HepG2 (cell line): ENCODE data around the gene MAPK6. TPM values are rescaled to one million over a fixed set of nuclear protein-coding genes. Genes with fewer than 3 reads are reported as not detected.
A peak's percentile ranks its signal among the peaks of the same experiment; 100 is the strongest.

Experiments used
- ATAD3A ChIP-seq: sonication (generic); formaldehyde crosslinking; IDR thresholded peaks from 2 replicates; pipeline ENCODE4 v1.4.0; 2020; ENCODE audit warnings: missing genetic modification reagents
- CEBPB ChIP-seq: IDR thresholded peaks from 2 replicates; pipeline ENCODE4 v1.6.1; 2011; ENCODE audit warnings: low read depth, low read length, improper control_type of control experiment, borderline replicate concordance
- CENPBD1 ChIP-seq: sonication (generic); formaldehyde crosslinking; IDR thresholded peaks from 2 replicates; pipeline ENCODE4 v1.8.0; 2022; ENCODE audit warnings: missing genetic modification reagents, low read depth, mild to moderate bottlenecking, borderline replicate concordance
- CHCHD3 ChIP-seq: sonication (generic); formaldehyde crosslinking; IDR thresholded peaks from 2 replicates; pipeline ENCODE4 v1.8.0; 2022; ENCODE audit warnings: mild to moderate bottlenecking, missing genetic modification reagents, moderate library complexity
- ELF1 ChIP-seq: sonication (generic); formaldehyde crosslinking; IDR thresholded peaks from 2 replicates; pipeline ENCODE4 v1.4.0; 2020; ENCODE audit warnings: missing genetic modification reagents
- HNF4A ChIP-seq: sonication (generic); formaldehyde crosslinking; IDR thresholded peaks from 2 replicates; pipeline ENCODE4 v1.4.0; 2020; ENCODE audit warnings: missing genetic modification reagents
- KAT7 ChIP-seq: IDR thresholded peaks from 2 replicates; pipeline ENCODE4 v1.6.1; 2018; ENCODE audit warnings: borderline replicate concordance, missing compliant biosample characterization
- MLXIP ChIP-seq: sonication (generic); formaldehyde crosslinking; IDR thresholded peaks from 2 replicates; pipeline ENCODE4 v1.9.0; 2021; ENCODE audit warnings: missing genetic modification reagents, borderline replicate concordance
- PLSCR1 ChIP-seq: sonication (generic); formaldehyde crosslinking; IDR thresholded peaks from 2 replicates; pipeline ENCODE4 v1.5.0; 2020; ENCODE audit warnings: missing genetic modification reagents, mild to moderate bottlenecking, borderline replicate concordance
- RXRB ChIP-seq: IDR thresholded peaks from 2 replicates; pipeline ENCODE4 v1.6.1; 2016; ENCODE audit warnings: borderline replicate concordance, missing genetic modification reagents, missing compliant biosample characterization
- SSRP1 ChIP-seq: IDR thresholded peaks from 2 replicates; pipeline ENCODE4 v1.6.1; 2016; ENCODE audit warnings: control low read depth
- THAP9 ChIP-seq: sonication (generic); formaldehyde crosslinking; IDR thresholded peaks from 2 replicates; pipeline ENCODE4; 2020; ENCODE audit warnings: missing genetic modification reagents, mild to moderate bottlenecking, borderline replicate concordance
- YEATS2 ChIP-seq: sonication (generic); formaldehyde crosslinking; IDR thresholded peaks from 2 replicates; pipeline ENCODE4 v1.4.0; 2020; ENCODE audit warnings: missing genetic modification reagents, borderline replicate concordance
- ZNF280D ChIP-seq: sonication (generic); formaldehyde crosslinking; IDR thresholded peaks from 2 replicates; pipeline ENCODE4 v1.5.1; 2020; ENCODE audit warnings: mild to moderate bottlenecking, missing genetic modification reagents
- ZNF598 ChIP-seq: sonication (generic); formaldehyde crosslinking; IDR thresholded peaks from 2 replicates; pipeline ENCODE4 v1.5.1; 2020; ENCODE audit warnings: mild to moderate bottlenecking, missing genetic modification reagents, borderline replicate concordance
- ZNF605 ChIP-seq: sonication (generic); formaldehyde crosslinking; IDR thresholded peaks from 2 replicates; pipeline ENCODE4 v1.8.0; 2022; ENCODE audit warnings: mild to moderate bottlenecking, missing genetic modification reagents
- ZNF614 ChIP-seq: IDR thresholded peaks from 2 replicates; pipeline ENCODE4 v1.6.1; 2018; ENCODE audit warnings: missing biosample characterization, missing genetic modification reagents, inconsistent platforms, borderline replicate concordance
- ZSCAN30 ChIP-seq: sonication (generic); formaldehyde crosslinking; IDR thresholded peaks from 2 replicates; pipeline ENCODE4 v1.5.0; 2020; ENCODE audit warnings: mild to moderate bottlenecking, missing genetic modification reagents
- polyA plus RNA-seq, 8 experiments: library from polyadenylated mRNA; depleted of rRNA in 3 of 8; stranded (reverse) in 7 of 8; unstranded in 1 of 8; fragments of >200 nt; fragmentation: Illumina TruSeq in 4 of 8; extraction: Trizol in 4 of 8; gene quantifications; 2 replicates each; pipeline versions ENCODE4 v1.2.1 to v1.2.3, GENCODE V29; 2011 to 2016; ENCODE audit warnings: low read depth in 4 of 8, missing spikeins in 1 of 8, mixed read lengths in 1 of 8; ENCODE audit not compliant: insufficient read depth in 1 of 8
- total RNA-seq, 5 experiments: library from RNA; depleted of rRNA; stranded (reverse); fragments of >200 nt; fragmentation: Illumina TruSeq; extraction: Trizol; gene quantifications; 2 replicates each; pipeline ENCODE4 v1.2.3, GENCODE V29; 2016; ENCODE audit warnings: low read depth in 1 of 5

MAPK6 gene
- total and polyA plus RNA-seq, 2 of the 13 experiments (the other 11 are each of a cell fraction or from before 2014, with no cell fraction given): 89.5 to 99.7 TPM

- TF ChIP-seq THAP9 (CRISPR knock-in tag) (no peak), PLSCR1 (CRISPR knock-in tag) (no peak), CHCHD3 (CRISPR knock-in tag) (no peak), KAT7 (CRISPR knock-in tag) (no peak), YEATS2 (CRISPR knock-in tag) (0 out of 2 replicates have a peak, but pooled peaks have one; percentile 25), ZNF598 (CRISPR knock-in tag) (no peak), ZNF605 (CRISPR knock-in tag) (no peak), CEBPB (no peak), RXRB (CRISPR knock-in tag) (peak; percentile 23), ZNF280D (CRISPR knock-in tag) (no peak), HNF4A (CRISPR knock-in tag) (peak; percentile 83), ATAD3A (no peak), ZNF614 (CRISPR knock-in tag) (peak; percentile 34; the same call in 1 of the 2 replicates), SSRP1 (CRISPR knock-in tag) (no peak), ELF1 (0 out of 2 replicates have a peak, but pooled peaks have one; percentile 15), CENPBD1 (CRISPR knock-in tag) (no peak), MLXIP (CRISPR knock-in tag) (no peak), ZSCAN30 (CRISPR knock-in tag) (no peak)
Measured at GRCh38 chr15:52076889-52077781, 58.1 kb downstream of the MAPK6 start (continued).
